ENCODE measurements around the gene C20orf144. TPM values are rescaled to one million over a fixed set of nuclear protein-coding genes. Genes with fewer than 3 reads are reported as not detected.

Gene C20orf144
- total and polyA plus RNA-seq, 9 of the 15 experiments (the other 6 are each of a cell fraction or from before 2014, with no cell fraction given), result 0.04 to 0.23 (median 0.11) TPM; not detected in 2

- TF ChIP-seq MBD2 (IDR thresholded peaks at IDR 0.05; ENCODE audit: borderline replicate concordance, low read depth), result 0 out of 2 replicates have a peak, but pooled peaks have one; percentile 29
- peak; percentile 90; the same call in 1 of the 2 replicates for TF ChIP-seq TCF7 (IDR thresholded peaks at IDR 0.05; ENCODE audit: borderline replicate concordance)
- peak; percentile 44; the same call in 1 of the 2 replicates for TF ChIP-seq ARID3A (IDR thresholded peaks at IDR 0.05; ENCODE audit: borderline replicate concordance, low read depth, low read length)
- TF ChIP-seq RFX5 (IDR thresholded peaks at IDR 0.05; ENCODE audit: low read depth, low read length), result no peak
- TF ChIP-seq ZBTB40 (IDR thresholded peaks at IDR 0.05), result no peak
- TF ChIP-seq ZBTB40 (CRISPR knock-in tag; IDR thresholded peaks at IDR 0.05), result no peak
- TF ChIP-seq PPARD (CRISPR knock-in tag; IDR thresholded peaks at IDR 0.05), result no peak
- no peak for TF ChIP-seq ZHX1 (conservative IDR thresholded peaks at IDR 0.05; ENCODE audit: low read length)
- TF ChIP-seq ZMIZ1 (IDR thresholded peaks at IDR 0.05; ENCODE audit: low read depth in 2 of 2, low read length in 2 of 2), result peak in 1 of 2 experiments; percentile 87; a peak in 2 of 4 replicates
These were observed 27.8 kb downstream of the C20orf144 start (continued) for GRCh38 chr20:33689973-33690372.

All from K562 (cell line).